Adrenal gland (tissue), 5 donors: Measurements from ENCODE around the gene PRLR.

Experiments used
- CTCF ChIP-seq, 6 experiments: fragments of 450-650 bp in 4 of 6; fragments of 200-600 bp in 2 of 6; sonication (generic) in 1 of 6; IDR thresholded peaks; 1 replicate in 5 of 6; 2 replicates in 1 of 6; pipeline versions ENCODE4 v1.5.1 to v1.8.0; 2016 to 2021; ENCODE audit warnings: antibody characterized with exemption in 6 of 6, mild to moderate bottlenecking in 2 of 6, moderate library complexity in 1 of 6
- POLR2A ChIP-seq, 2 donors: fragments of 450-650 bp; IDR thresholded peaks; one replicate each; pipeline ENCODE4 v1.6.1; 2017; ENCODE audit warnings: antibody characterized with exemption in 2 of 2, mild to moderate bottlenecking in 2 of 2, moderate library complexity in 1 of 2
- donor health status: DM: no; HTN: no; CAD: no.

GRCh38 chr5:35024911-35025510 is 205.3 kb downstream of the PRLR start:
- no peak for TF ChIP-seq CTCF (IDR thresholded peaks at IDR 0.05)
- TF ChIP-seq POLR2A (IDR thresholded peaks at IDR 0.05) = no peak
